Activated T-helper 1 cell treated with anti-CD3 and anti-CD28 coated beads, Interleukin-12 subunit alpha, Interleukin-12 subunit beta, Interleukin-2, Interleukin-4 antibody, amounts not matched to agents 30 ng/mL and 10 ng/mL and 1 ng/mL, durations not matched to agents 14 hours and 24 hours and 36 hours (primary cell): ENCODE data around the gene MICAL3. TPM values are rescaled to one million over a fixed set of nuclear protein-coding genes. Genes with fewer than 3 reads are reported as not detected.
A peak's percentile ranks its signal among the peaks of the same experiment; 100 is the strongest.

Source experiments
- DNase-seq: peaks from one replicate; pipeline ENCODE4 v3.0.0; 2021; ENCODE audit warnings: low spot score
- H3K27ac Mint-ChIP-seq: one replicate; pipeline ENCODE4 v1.8.0; 2021; ENCODE audit warnings: mild to moderate bottlenecking, mixed read lengths
- H3K27me3 Mint-ChIP-seq: one replicate; pipeline ENCODE4 v1.8.0; 2022; ENCODE audit warnings: mild to moderate bottlenecking, moderate library complexity, mixed read lengths; ENCODE audit not compliant: insufficient read depth
- H3K36me3 Mint-ChIP-seq: one replicate; pipeline ENCODE4 v1.8.0; 2021; ENCODE audit warnings: low read depth, mixed read lengths
- H3K4me1 Mint-ChIP-seq: one replicate; pipeline ENCODE4 v1.8.0; 2021; ENCODE audit warnings: low read depth, mixed read lengths
- H3K4me3 Mint-ChIP-seq: one replicate; pipeline ENCODE4 v1.8.0; 2021; ENCODE audit warnings: mild to moderate bottlenecking, moderate library complexity, mixed read lengths
- H3K9me3 Mint-ChIP-seq: one replicate; pipeline ENCODE4 v1.8.0; 2021; ENCODE audit warnings: mixed read lengths
- intact Hi-C: fragments of 100-400 bp; cut with micrococcal nuclease; formaldehyde crosslinking; loops from one replicate; pipeline ENCODE4 v1.15.1; 2024
- total RNA-seq: library from RNA; stranded (reverse); gene quantifications from 2 replicates; pipeline ENCODE4 v1.2.3, GENCODE V29; 2022

Gene MICAL3
- total RNA-seq, 1 donor from 2014 or later = 50.6 TPM

- Mint-ChIP-seq H3K27ac (no peak overlapping the region), H3K4me3 (no peak overlapping the region), H3K4me1 (no peaks in the 10 kb centered on the region), H3K9me3 (no peaks in the 10 kb centered on the region), H3K36me3 (peaks cover 14% of the 10 kb centered on the region), H3K27me3 (no peaks in the 10 kb centered on the region)
- intact Hi-C loops = no loop called here
- no peak for DNase-seq
Observed at GRCh38 chr22:17891481-17892167, 132.7 kb downstream of the MICAL3 start.

GRCh38 chr22:17890892-17891291, 133.5 kb downstream of the MICAL3 start:
- Mint-ChIP-seq H3K27ac (no peak overlapping the region), H3K36me3 (peaks cover 14% of the 10 kb centered on the region)

GRCh38 chr22:17890245-17890671, 134.1 kb downstream of the MICAL3 start:
- no peak for DNase-seq
- H3K4me3 Mint-ChIP-seq = no peak overlapping the region
- no peaks in the 10 kb centered on the region for H3K4me1 Mint-ChIP-seq
- H3K27ac Mint-ChIP-seq = no peak overlapping the region
- no peaks in the 10 kb centered on the region for H3K9me3 Mint-ChIP-seq
- peaks cover 14% of the 10 kb centered on the region for H3K36me3 Mint-ChIP-seq
- H3K27me3 Mint-ChIP-seq = no peaks in the 10 kb centered on the region
- intact Hi-C loops = no loop called here

More at GRCh38 chr22:17890892-17891291, 133.5 kb downstream of the MICAL3 start:
- no peak for DNase-seq
- Mint-ChIP-seq H3K27me3 (no peaks in the 10 kb centered on the region), H3K4me3 (no peak overlapping the region), H3K4me1 (no peaks in the 10 kb centered on the region), H3K9me3 (no peaks in the 10 kb centered on the region)
- intact Hi-C loops = no loop called here

- Mint-ChIP-seq H3K27ac (no peak overlapping the region), H3K27me3 (no peaks in the 10 kb centered on the region), H3K4me1 (no peaks in the 10 kb centered on the region), H3K4me3 (no peak overlapping the region), H3K36me3 (peaks cover 13% of the 10 kb centered on the region), H3K9me3 (no peaks in the 10 kb centered on the region)
- intact Hi-C loops = no loop called here
- DNase-seq = no peak
Observed at GRCh38 chr22:17888855-17889254, 135.5 kb downstream of the MICAL3 start.

GRCh38 chr22:17888439-17888838, 135.9 kb downstream of the MICAL3 start:
- Mint-ChIP-seq H3K27ac (peak overlapping the region; percentile 14), H3K36me3 (peaks cover 13% of the 10 kb centered on the region), H3K4me3 (no peak overlapping the region), H3K4me1 (no peaks in the 10 kb centered on the region), H3K27me3 (no peaks in the 10 kb centered on the region), H3K9me3 (no peaks in the 10 kb centered on the region)
- intact Hi-C loops = no loop called here
- DNase-seq = no peak

- intact Hi-C loops = no loop called here
- H3K27ac Mint-ChIP-seq = no peak overlapping the region
- no peaks in the 10 kb centered on the region for H3K9me3 Mint-ChIP-seq
- H3K36me3 Mint-ChIP-seq = peaks cover 7% of the 10 kb centered on the region
- DNase-seq = no peak
- no peaks in the 10 kb centered on the region for H3K27me3 Mint-ChIP-seq
- H3K4me3 Mint-ChIP-seq = no peak overlapping the region
- H3K4me1 Mint-ChIP-seq = no peaks in the 10 kb centered on the region
Observed at GRCh38 chr22:17884893-17885292, 139.5 kb downstream of the MICAL3 start.

- intact Hi-C loops = no loop called here
- peaks cover 7% of the 10 kb centered on the region for H3K36me3 Mint-ChIP-seq
- no peak overlapping the region for H3K27ac Mint-ChIP-seq
- H3K4me1 Mint-ChIP-seq = no peaks in the 10 kb centered on the region
- H3K9me3 Mint-ChIP-seq = no peaks in the 10 kb centered on the region
- H3K4me3 Mint-ChIP-seq = no peak overlapping the region
- H3K27me3 Mint-ChIP-seq = no peaks in the 10 kb centered on the region
- no peak for DNase-seq
Observed at GRCh38 chr22:17884084-17884483, 140.3 kb downstream of the MICAL3 start.

- Mint-ChIP-seq H3K4me1 (no peaks in the 10 kb centered on the region), H3K36me3 (peaks cover 7% of the 10 kb centered on the region), H3K27me3 (no peaks in the 10 kb centered on the region), H3K27ac (no peak overlapping the region), H3K4me3 (no peak overlapping the region), H3K9me3 (no peaks in the 10 kb centered on the region)
- intact Hi-C loops = no loop called here
- DNase-seq = no peak
Observed at GRCh38 chr22:17883356-17883755, 141.0 kb downstream of the MICAL3 start.

- Mint-ChIP-seq H3K4me3 (no peak overlapping the region), H3K27ac (no peak overlapping the region), H3K4me1 (no peaks in the 10 kb centered on the region), H3K27me3 (no peaks in the 10 kb centered on the region), H3K9me3 (no peaks in the 10 kb centered on the region), H3K36me3 (peaks cover 7% of the 10 kb centered on the region)
- intact Hi-C loops = no loop called here
- DNase-seq = no peak
Observed at GRCh38 chr22:17882727-17883126, 141.6 kb downstream of the MICAL3 start.

- H3K36me3 Mint-ChIP-seq = peaks cover 7% of the 10 kb centered on the region
- H3K4me3 Mint-ChIP-seq = no peak overlapping the region
- no peak for DNase-seq
- intact Hi-C loops = no loop called here
- no peaks in the 10 kb centered on the region for H3K9me3 Mint-ChIP-seq
- no peaks in the 10 kb centered on the region for H3K27me3 Mint-ChIP-seq
- no peaks in the 10 kb centered on the region for H3K4me1 Mint-ChIP-seq
- no peak overlapping the region for H3K27ac Mint-ChIP-seq
Observed at GRCh38 chr22:17882162-17882561, 142.2 kb downstream of the MICAL3 start.

GRCh38 chr22:17881366-17881765, 143.0 kb downstream of the MICAL3 start:
- H3K36me3 Mint-ChIP-seq = peaks cover 7% of the 10 kb centered on the region

GRCh38 chr22:17880468-17880867, 143.9 kb downstream of the MICAL3 start:
- no peaks in the 10 kb centered on the region for H3K4me1 Mint-ChIP-seq
- no peak for DNase-seq
- H3K27ac Mint-ChIP-seq = no peak overlapping the region
- intact Hi-C loops = no loop called here
- no peaks in the 10 kb centered on the region for H3K27me3 Mint-ChIP-seq
- H3K4me3 Mint-ChIP-seq = no peak overlapping the region
- H3K9me3 Mint-ChIP-seq = no peaks in the 10 kb centered on the region
- peaks cover 2% of the 10 kb centered on the region for H3K36me3 Mint-ChIP-seq

More at GRCh38 chr22:17881366-17881765, 143.0 kb downstream of the MICAL3 start:
- Mint-ChIP-seq H3K4me1 (no peaks in the 10 kb centered on the region), H3K27ac (no peak overlapping the region), H3K9me3 (no peaks in the 10 kb centered on the region), H3K27me3 (no peaks in the 10 kb centered on the region), H3K4me3 (no peak overlapping the region)
- intact Hi-C loops = no loop called here
- DNase-seq = no peak

GRCh38 chr22:17880020-17880419, 144.3 kb downstream of the MICAL3 start:
- H3K4me1 Mint-ChIP-seq = no peaks in the 10 kb centered on the region
- intact Hi-C loops = no loop called here
- no peaks in the 10 kb centered on the region for H3K27me3 Mint-ChIP-seq
- H3K36me3 Mint-ChIP-seq = peaks cover 2% of the 10 kb centered on the region
- DNase-seq = no peak
- no peak overlapping the region for H3K27ac Mint-ChIP-seq
- H3K4me3 Mint-ChIP-seq = no peak overlapping the region
- no peaks in the 10 kb centered on the region for H3K9me3 Mint-ChIP-seq

GRCh38 chr22:17878941-17879340, 145.4 kb downstream of the MICAL3 start:
- Mint-ChIP-seq H3K36me3 (no peaks in the 10 kb centered on the region), H3K4me3 (no peak overlapping the region), H3K27me3 (no peaks in the 10 kb centered on the region), H3K9me3 (no peaks in the 10 kb centered on the region), H3K27ac (no peak overlapping the region), H3K4me1 (no peaks in the 10 kb centered on the region)
- intact Hi-C loops = no loop called here
- no peak for DNase-seq
